HS-5 (cell line): ENCODE measurements around the gene ALDH5A1.
"Not testable (repeated sequence)": the region's sequence is repeated elsewhere in the genome, so short reads cannot be mapped to it uniquely, and the experiment has no call there.

Experiments used
- DNase-seq: peaks from one replicate; pipeline ENCODE4 v3.0.0-alpha.2; 2012; ENCODE audit warnings: low read depth

The ALDH5A1 gene

DNA sequence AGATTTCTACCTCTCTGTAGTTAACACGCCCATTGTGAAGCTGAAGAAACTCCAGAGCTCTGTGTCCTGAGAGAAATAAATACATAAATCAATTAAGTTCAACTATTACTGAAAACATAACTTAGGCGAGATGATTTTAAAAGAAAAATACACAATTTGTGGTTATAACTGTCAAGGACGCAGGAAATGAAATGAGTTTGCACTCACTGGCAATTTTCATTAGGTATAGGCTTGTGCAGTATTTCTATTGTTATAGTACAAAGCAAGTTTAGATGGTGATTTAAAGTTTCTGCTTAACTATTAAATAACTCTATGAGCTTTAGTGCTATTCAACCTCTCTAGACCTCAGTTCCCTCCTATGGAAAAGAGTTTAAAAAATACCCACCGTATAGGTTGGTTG, 8.7 kb upstream of the ALDH5A1 start:
- no peak for DNase-seq

DNA sequence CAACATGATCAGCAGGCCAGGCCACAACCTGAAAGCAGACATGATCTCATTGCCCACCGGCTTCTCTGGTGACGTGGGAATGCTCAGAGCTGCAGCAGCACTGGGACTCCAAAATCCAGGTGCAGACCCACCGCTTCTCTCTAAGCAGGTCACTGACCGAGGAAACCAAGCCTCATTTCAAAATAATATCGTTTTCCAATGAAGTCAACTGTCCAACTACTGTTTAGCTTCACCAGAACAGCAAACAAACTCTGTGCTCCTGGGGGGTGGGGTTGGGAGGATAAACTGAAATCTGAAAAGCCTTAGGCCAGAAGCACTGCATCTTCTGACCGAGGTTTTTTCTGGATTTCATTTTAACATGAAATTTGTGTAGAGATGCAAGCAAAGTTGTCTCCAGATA, 5.3 kb upstream of the ALDH5A1 start, which contains the start of gene GPLD1:
TSS of gene GPLD1 (minus strand) at position 109 of the 400 bp plus-strand sequence. CDS start at position 42, 67 bp downstream.
- no peak for DNase-seq

DNA sequence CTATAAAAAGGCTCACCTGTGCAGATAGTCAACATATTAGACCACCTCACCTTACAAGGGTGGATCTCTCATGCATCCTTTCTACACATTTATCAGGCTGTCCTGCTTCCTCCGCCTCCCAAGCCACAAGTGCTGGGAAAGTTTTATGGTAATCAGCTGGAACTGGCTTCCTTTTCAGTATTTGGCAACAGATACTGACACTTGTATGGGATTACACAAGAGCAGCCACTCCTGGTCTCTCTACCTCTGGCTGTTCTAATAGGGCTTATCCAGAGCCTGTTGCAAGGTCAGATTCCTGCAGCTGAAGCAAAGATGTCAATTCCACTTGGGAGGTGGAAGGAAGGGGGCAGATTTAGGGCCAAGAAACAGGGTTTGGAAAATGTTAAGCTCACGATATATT, 4.9 kb upstream of the ALDH5A1 start:
- DNase-seq = no peak

DNA sequence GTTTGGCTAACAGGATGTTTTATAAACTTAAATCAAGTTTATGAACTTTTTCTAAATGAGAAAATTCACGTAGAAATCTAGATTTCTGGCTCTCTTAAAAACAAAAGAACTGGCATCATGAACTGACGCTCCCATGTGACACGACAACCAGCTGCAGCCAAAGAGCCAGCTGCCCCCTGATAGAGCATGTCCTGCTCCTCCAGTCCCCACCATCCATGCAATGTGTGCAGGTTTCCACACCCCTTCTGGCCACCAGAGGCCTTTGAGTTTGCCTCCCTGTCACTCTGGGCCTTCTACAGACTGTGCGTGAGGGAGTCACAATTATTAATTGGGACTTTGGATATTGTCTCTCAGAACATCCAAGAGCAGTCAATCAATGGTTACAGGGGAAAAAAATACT, 3.8 kb upstream of the ALDH5A1 start:
- no peak for DNase-seq

DNA sequence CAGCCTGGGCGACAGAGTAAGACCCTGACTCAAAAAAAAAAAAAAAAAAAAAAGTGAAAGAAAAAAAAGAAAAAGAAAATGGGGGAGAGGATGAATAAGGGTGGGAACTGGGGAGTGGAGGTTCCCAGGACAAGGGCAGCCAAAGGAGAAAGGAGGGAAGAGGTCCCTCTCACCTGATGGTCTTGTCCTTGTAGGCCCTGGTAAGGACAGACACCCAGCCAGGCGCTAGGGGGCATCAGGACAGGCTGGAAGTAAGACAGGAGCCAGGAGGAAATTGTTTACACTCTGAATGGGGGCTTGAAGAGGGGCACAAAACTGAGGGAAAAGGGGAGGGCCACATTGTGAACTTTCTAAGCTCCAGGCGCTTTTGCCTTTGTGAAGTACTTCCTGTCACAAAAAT, 2.3 kb upstream of the ALDH5A1 start:
- DNase-seq = no peak

DNA sequence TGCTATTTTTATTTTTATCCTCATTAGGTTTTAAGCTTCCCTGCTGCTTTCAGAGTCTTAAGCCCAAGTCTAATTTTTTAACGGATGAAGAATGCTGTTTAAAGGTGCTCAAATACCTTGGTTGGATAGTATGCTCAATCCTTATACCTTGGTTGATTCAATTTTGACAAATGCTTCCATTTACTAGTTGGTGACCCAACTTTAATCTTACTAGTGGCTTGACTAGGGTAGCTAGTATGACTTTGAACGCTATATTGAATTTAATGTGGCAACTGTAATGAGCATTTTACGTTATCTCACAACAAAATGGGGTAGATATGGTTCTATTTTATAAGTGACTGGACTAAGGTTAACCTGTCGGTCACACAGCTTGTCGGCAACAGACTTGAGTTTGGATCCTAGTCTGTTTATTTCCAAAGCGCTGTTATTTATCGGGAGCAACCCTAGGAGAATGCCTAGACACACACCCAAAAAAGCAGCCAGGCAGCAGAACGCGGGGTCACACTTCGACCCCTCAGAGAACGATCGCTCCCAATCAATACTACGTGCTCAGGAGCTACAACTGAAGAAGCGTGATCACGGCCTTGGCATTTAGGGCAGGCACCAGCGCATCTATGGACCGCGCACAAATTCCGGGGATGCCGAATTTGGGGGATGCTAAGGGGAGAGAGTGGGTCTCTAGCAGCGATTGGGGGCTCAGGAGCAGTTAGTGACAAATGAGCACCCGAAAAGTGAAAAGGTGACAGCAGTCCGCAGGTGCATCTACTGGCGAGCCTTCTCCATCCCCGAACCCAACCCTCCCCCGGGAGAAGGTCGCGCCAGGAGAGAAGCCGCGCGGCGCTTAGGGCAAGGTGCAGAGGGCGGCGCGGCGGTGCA, 586 bp upstream of the ALDH5A1 start:
- no peak for DNase-seq

DNA sequence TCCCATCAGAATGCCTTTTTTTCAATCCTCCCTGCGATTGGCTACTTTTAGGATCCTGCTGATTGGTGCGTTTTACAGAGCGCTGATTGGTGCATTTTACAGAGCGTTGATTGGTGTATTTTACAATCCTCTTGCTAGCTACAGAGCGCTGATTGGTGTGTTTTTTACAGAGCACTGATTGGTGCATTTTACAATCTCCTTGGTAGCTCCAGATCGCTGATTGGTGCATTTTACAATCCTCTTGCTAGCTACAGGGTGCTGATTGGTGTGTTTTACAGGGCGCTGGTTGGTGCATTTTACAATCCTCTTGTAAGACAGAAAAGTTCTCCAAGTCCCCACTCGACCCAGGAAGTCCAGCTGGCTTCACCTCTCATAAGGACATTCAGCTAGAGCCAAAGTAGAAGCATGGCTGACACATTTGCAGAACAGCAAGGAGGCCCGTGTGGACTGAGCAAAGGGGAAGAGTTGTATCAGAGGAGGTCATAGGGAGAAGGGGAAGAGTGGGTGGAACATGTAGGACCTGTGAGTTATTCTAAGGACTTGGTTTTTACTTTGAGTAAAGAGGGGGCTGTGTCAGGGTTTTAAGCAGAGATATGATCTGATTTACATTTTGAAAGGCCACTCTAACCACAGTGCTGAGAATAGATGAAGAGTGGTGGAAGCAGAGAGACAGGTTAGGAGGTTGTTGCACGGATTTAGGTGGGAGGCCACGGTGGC, 2.6 kb downstream of the ALDH5A1 start:
- DNase-seq = no peak

DNA sequence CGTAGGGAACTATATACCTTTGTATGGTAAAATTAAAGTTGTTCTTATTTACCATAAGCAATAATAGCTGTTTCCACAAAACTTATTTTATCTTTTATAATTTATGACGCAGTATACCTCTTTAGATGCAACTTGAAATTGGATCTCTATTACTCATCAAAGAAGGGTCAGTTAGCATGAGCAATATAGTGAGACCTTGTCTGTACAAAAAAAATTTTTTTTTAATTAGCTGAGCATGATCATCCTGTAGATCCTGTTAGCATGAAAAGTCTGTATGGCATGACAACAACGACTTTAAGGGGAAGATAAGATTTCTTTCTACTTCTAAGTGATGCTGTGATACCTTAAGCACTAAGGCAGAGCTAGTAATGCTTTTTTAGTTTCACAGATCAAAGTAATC, 5.9 kb downstream of the ALDH5A1 start:
- DNase-seq = no peak

DNA sequence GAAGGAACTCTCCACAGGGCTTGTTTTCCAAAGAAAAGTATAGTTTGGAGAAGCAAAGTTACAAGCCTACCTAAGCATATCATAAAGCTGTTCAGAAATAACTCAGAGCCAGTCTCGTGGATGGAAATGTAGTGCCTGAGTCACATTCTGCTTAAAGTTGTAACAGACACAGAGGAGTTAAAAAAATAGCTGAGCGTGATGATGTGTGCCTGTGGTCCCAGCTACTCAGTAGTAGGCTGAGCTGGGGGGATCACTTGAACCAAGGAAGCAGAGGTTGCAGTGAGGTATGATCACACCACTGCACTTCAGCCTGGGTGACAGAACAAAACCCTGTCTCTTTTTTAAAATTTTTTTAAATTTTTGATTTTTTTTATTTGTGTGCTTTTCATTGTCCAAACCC, 6.6 kb downstream of the ALDH5A1 start:
- DNase-seq = no peak

DNA sequence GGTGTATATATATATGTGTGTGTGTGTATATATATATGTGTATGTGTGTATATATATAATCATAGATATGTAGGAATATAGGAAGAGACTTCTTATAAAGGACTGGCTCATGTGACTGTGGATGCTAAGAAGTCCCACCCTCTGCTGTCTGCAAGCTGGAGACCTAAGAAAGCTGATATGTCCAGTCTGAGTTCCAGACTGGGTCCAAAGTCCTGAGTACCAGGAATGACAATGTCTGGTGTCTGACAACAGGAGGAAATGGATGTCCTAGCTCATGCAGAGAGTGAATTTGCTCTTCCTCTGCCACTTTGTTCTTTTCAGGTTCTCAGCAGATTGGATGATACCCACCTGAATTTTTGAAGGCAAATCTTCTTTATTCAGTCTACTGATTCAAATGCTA, 7.1 kb downstream of the ALDH5A1 start:
- no peak for DNase-seq

DNA sequence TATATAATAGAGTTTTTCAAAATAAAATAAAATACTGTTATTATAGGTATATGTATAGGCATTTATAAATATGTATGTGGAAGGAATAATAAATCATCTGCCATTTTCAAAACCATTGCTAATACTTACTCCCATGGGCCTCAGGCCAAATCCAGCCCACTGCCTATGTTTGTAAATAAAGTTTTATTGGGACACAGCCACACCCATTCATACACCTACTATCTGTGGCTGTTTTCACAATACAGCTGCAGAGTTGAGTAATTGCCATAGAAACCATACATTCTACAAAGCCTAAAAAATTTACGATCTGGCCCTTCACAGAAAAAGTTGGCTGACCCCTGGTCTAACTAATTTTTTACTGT, 9.5 kb downstream of the ALDH5A1 start:
- DNase-seq = no peak

DNA sequence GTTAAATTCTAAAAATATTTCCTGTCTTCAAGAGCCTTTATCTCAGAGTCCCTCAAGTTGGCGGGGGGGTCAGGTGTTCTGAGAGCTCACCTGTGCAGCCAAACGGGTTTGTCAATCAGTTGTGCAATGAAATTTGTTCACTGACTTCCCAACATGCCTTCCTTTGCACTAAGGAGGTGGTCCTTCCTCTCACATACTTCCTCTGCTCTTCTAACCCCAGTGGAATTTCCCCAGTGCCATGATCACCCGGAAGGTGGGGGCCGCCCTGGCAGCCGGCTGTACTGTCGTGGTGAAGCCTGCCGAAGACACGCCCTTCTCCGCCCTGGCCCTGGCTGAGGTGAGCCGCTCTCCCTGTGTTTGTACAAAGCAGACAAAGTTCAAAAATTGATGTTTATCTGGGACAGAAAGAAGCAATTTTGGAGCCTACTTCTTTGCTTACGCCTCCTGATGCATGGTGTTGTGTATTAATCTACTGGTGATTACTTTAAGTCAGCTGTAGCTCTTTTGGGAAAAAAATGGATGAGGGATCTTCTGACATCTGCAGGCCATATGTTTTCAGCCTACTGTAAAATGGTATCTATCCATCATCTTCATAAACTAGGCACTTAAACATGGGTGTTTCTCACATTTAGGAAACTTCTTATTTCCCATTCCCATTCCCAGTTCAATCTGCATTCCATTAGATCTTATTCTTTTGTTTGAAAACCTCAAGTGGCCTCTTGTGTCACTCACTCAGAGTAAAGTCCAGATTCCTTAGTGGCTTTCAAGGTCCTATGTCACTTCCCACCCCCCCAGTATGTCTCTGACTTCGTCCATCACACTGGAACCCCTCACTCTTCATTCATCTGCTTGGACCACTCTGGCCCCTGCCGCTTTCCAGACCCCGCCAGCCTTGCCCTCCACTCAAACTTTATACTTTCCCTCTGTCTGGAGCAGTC, 10.1 kb downstream of the ALDH5A1 start:
- DNase-seq = no peak

DNA sequence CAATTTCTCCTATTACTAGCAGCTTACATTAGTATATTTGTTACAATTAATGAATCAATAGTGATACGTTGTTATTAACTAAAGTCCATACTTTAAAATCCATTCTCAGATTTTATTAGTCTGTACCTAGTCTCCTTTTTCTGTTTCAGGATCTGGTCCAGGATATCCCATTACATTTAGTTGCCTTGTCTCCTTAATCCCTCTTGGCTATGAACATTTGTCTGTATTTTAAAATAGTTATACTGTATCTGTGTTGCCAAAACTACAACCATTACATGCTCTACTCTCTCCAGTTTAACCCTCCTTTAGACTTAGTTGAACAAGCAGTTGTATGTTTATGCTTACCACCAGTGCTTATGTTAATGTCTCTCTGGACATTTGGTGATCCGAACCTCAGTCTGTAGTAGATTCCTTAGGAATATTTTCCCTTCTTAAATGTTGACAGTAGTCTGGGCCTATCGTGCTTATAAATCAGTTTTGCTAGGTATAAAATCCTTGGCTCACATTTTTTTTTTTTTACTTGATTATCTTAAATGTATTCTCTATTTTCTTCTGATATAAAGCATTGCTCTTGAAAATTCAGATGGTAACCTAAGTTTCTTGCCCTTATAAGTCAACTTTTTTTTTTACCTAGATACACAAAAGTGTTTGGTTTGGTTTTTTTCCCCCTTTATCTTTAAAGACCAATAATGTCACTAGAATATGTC, 12.2 kb downstream of the ALDH5A1 start:
- DNase-seq = no peak

DNA sequence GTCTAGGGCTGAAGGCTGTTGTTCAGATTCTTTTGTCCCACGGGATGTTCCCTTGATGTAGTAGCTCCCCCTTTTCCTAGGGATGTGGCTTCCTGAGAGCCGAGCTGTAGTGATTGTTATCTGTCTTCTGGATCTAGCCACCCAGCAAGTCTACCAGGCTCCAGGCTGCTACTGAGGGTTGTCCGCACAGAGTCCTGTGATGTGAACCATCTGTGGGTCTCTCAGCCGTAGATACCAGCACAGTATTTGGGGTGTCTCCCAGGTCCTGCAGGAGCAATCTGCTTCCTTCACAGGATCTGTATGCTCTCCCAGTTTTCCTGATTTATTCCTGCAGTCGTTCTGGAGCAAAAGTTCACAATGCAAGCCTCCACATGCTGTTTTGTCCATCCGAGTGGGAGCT, 17.2 kb downstream of the ALDH5A1 start:
- not testable (repeated sequence) for DNase-seq

DNA sequence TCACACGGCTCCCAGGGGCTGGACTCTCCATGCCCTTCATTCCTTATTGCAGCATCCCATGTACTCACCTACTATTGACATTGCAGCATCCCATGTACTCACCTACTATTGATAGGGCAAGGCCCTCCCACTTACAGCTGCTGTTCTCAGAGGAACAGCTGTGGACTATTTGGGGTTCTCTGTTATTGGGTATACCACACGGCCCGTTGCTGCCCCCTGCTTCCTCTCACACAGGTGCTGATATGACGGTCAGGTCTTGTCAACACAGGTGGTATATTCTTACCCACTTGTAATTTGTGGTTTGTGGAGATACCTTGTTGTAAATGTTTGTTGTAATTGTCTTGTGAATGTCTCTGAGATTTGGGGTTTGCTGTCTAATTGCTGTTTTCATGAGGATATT, 18.8 kb downstream of the ALDH5A1 start:
- DNase-seq = no peak

DNA sequence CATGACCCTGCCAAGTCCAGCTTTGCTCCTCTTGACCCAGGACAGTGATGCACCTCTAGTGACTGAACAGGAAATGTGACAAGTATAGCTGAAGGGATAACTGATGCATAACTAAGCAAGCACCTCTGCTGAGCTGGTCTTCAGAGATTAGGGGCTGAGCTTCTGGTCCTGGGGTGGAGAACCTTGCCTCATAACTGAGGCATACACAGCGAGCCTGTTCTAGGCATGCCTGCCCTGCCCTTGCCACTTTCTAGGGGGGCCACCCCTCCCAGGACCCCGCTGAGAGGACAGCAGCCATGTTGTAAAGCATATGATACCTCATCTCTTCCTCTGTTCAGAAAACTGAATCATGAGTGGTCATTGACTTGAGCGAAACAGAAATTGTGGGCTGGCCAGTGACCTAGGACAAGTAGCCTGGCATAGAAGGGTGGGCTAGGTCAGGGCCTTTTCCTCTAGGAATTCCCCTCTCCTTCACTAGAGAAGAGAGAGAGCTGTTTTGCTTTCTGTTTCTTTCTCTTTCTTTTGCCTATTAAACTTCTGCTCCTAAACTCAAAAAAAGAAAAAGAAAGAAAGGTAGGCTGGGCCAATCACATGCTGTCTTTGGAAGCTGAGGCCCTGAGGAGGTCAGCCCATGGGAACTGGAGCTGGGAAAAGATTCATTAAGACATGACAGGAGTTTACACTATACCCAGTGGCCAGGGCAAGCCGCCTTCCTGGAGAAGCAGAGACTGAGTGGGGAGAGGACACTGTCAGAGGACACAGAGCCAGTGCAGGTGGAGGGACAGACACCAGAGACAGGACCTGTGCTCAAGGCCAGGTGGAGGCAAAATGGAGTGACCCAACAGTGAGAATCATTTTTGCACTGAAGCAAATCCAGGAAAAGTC, 23.1 kb downstream of the ALDH5A1 start:
- DNase-seq = no peak

DNA sequence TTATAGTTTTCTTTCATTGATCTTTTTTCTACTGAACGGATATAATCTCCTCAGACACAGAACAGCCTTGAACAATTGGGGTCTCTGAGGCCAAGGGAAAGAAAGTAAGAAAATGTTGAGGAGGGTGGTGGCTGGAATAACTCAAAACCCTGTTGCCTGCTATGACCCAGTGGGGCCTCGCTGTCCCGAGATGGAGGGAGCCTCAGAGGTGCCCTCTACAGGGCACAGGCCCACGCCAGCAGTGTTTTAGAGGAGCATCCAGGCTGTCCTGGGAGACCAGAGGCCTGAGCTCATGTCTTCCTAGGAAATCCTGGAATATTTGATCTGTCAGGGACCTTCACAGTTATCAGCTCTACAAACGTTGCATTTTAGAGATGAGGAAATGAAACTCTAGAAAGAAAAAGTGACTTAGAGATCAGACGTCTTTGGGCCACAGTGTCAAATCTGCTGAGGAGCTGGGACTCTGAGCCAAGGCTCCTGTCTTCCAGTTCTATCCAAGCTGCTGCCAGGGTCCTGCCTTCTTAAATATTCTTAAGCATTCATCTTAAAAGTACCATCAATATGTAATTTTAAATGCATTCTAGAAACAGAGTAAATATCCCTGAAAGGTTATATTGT, 26.3 kb downstream of the ALDH5A1 start:
- DNase-seq = no peak

DNA sequence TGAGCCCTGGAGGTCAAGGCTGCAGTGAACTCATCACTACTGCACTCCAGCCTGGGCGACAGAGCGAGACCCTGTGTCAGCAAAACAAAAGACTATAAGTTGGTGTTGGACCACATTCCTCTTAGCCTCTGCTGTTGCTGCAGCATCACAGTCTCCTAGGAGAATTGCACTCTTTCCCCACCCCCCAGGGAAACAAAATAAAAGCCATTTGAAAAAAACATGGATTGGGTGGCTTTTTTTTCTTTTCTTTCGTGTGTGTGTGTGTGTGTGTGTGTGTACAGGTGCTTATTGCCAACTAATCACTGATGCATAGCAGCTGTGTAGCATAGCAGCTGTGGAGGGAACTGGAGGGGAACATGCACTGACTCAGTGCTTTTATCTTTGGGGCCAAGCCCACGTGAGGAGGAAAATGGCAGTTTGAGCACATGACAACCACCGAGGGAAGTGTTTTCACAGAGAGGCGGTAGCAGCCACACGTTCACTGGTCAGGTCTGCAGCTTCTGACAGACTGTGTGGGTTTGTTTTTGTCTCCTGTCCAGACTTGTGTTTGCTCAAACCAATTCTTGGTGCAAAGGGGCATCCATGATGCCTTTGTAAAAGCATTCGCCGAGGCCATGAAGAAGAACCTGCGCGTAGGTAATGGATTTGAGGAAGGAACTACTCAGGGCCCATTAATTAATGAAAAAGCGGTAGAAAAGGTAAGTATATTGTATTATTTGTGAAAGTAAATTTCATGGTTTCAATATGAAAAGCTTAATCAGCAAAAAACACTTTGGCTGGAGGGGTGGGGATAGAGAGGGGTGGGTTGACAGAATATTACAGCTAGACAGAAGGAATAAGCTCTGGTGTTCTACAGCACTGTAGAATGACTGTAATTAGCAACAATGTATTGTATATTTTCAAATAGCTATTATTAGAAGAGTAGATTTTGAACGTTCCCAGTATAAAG, 27.7 kb downstream of the ALDH5A1 start:
- no peak for DNase-seq

DNA sequence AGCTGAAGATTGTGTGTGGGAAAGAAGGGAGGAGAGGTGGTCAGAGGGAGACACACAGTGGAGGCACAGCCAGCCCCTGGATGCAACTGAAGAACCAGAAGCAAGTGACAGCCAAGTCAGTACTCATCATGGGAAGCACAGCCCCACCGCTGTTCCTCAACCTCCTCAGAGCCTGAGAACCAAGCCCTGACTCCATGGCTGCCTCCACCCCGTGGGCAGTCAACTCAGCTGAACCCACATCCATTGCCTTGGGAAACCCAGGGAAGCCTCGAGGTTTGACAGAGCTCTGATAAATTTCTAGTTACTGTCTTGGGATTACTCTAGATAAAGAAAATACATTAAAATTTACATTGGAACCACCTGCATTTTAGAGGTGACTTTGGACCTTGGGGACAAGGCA, 29.6 kb downstream of the ALDH5A1 start:
- DNase-seq = no peak
